IPS-NIHi7 (cell line): ENCODE data around the gene PLCB4.

Source experiments
- DNase-seq: peaks from one replicate; pipeline ENCODE4 v3.0.0; 2012; ENCODE audit warnings: mixed read lengths; ENCODE audit errors: extremely low spot score

The PLCB4 gene

DNA sequence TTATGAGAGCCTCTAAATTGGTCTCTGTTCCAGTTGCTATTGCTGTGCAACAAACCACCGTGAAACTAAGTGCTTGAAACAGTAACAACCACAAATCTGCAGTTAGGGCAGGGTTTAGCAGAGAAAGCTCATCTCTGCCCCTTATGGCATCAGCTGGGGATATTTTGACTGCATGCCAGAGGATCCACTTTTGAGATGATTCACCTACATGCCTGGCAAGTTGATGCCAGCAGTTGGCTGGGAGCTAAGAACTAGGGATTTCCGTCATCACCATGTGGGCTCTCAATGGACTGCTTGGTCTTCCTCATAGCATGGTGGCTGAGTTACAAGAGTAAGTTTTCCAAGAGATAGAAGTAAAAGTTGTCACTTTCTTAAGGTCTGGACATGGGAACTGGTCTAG, 35.1 kb downstream of the PLCB4 start:
- no peak for DNase-seq

DNA sequence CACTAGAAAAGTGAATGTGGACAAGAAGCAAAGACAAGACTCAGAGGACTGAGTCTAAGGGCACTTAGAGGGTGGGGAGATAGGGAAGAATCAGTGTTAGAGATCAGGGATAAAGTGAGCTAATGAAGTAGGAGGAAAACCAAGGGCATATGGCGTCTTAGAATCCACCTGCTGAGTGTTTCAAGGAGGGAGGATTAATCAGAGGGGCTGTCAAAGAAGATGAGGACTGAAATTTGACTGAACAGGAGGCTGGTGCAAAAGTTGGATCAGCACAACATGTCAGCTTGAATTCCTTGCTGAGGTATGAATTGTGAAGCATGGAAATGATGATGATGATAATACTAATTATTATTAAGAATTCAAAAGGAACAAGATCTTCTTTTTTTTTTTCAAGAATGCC, 39.4 kb downstream of the PLCB4 start:
- DNase-seq: no peak

DNA sequence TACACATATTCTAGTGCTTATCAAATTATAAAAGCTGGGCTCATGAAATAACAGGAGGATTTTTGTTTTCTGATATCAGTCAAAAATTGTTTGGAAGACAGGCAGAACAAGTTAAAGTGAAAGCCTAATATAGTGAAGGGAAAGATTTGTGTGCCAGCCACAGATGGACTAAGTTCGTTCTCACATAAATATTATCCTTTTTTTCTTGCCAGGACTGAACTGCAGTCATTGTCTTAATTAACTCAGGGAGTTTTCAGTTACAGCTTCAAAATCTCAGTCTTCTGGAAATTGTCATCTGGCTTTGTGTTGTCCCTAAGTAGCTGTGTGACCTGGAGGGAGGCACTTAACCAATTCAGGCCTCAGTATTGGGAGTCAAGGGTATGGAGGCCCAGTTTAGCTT, 40.7 kb downstream of the PLCB4 start:
- no peak for DNase-seq

DNA sequence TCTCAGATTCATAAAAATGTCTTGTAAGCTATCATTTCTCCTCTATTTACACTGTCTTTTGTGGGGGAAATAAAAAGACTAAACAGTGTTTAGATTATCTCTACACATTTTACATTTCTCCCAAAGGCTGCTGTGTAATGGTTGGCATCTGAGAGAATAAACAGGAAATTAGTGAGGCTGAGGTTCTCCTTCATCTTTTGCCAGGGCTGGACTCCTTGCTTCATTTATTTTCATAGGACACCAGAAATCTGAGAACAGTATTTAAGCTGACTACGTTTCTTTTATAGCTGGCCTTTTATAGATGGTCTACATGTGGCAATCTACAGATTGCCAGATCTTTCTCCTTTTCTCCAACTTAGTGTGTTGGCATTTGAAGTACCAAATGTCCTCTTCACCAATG, 41.5 kb downstream of the PLCB4 start:
- no peak for DNase-seq

DNA sequence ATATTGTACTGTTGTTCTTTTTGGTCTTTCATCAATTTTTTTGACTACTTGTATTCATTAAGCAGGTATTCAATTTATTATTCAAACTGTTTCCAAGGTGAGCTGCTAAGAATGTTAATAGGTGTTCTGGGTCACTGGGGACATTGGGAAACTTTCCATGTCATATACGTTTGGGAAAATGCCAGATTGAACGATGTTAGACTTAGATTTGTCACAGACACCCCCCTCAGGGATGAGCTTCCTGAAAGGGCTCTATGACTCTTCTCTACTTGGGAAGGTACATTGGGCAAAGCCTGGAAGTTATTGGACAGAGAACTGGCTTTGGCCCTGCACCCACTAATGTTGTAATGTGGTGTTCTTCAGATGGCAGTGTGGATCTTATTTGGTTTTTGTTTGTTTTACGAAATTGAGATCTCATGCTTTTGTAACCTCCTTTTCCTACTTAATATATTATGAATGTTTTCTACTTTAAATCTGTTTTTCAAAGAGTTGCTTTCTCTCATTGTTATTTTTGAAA, 42.1 kb downstream of the PLCB4 start:
- DNase-seq: no peak

DNA sequence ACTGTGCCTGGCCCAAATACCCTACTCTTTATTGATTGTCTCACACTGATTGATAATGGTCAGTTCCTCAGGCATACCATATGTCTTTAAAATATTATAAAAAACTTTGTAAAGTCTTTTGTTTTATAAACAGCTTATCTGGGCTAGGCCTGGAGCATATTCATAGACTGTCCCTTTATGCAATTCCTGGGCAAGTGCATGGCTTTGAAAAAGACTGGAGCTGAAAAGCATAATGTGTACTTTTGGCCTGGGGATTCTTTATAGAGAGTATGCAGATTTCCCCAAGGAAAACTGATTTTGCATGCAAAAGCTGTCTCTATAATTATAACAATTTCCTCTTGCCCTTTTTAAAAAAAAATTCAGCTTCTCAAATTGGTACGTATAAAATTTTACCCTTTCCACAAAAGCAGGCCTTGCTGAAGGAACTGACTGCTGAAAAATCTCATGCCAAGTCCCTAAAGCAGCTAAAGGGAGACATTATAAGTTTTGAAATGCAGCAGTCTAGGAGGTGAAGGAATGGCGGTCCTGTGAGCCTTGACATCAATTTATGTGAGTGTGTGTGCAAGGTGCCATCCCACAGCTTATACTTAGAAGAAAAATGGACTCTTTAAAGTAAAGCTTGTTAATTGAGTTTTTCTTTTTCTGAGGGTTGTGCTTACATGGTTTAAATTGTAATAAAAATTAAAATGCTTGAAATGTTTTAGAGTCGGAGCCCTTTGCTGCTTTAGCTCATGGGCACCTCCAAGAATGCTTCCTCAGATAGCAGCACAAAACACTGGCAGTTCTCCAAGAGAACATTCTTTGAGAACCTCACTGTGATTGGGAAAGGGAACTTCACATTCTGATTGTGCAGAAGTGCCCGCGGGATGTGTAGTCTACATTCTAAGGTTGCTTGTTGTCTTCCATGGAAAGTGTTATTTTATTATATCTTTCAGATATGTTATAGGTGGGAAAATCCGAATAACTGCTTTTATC, 43.9 kb downstream of the PLCB4 start:
- no peak for DNase-seq

DNA sequence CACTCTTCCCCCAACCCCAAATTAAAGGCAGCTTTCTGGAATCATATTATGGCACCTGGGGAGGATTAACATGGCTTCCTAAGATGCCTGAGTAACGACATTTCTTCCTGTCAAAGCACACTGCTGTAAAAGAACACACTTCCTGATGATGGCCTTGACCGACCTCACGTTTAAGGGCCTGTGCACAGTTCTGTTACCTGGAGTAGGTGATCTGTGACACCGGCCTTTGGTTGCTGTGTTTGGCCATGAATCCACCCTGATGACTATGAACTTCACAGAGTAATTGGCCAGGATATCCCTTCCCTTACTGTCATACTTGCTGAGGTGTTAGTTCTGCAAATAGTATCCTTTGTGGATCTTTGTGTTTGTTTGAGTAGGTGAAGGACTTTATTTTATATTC, 45.8 kb downstream of the PLCB4 start:
- no peak for DNase-seq

DNA sequence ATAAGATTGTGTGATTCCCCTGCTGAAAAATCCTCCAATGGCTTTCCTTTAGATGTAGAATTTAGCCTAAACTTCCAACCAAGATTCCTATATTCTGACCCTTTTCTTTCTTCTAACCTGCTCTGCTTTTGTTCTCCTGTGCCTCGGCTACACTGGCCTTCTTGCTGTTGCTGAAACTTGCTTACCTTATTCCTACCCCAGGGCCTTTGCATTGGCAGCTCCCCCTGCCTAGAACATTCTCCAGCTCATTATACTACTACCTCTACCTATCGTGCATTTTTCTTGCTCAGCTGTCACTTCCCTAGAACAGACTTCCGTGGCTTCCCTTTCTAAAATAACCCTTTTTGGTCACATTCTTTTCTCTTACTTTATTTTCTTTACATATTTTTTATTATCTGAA, 48.7 kb downstream of the PLCB4 start:
- no peak for DNase-seq

DNA sequence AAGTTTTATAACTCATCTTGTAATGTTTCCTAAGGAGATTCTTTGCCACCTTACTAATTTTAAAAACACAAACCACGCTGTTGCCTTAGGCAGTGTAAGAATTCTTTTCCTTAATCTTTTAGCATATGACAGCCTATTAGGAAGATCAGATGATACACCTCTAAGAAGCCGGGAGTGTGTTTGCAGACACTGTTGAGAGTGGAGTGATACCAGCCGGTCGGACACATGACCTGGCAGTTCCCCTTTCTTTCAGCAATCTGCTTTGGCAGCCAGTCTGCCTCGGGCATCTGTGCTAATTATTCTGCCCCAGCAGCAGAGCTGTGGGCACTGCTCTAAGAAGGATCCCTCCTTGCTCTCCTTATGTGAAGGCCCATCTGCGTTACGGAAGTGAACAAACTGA, 50.9 kb downstream of the PLCB4 start:
- DNase-seq: no peak

DNA sequence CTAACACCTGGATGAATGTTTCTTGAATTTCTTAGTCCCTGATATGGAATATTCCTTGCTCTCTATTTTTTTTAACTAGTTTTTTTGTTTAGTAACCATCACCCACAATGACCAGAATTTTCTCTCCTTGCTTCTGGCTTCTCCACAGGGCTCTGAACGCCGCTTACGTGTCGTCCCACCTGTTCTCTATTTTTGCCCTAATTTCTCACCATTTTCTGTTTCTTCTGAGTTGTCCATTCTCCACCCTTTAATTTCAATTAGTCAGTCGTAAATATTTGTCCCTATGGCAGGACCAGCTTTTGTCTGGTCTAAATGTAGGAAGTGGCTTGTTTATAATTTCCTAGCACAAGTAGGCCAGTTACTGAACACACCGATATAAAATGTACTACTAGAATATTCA, 52.3 kb downstream of the PLCB4 start:
- DNase-seq: no peak

DNA sequence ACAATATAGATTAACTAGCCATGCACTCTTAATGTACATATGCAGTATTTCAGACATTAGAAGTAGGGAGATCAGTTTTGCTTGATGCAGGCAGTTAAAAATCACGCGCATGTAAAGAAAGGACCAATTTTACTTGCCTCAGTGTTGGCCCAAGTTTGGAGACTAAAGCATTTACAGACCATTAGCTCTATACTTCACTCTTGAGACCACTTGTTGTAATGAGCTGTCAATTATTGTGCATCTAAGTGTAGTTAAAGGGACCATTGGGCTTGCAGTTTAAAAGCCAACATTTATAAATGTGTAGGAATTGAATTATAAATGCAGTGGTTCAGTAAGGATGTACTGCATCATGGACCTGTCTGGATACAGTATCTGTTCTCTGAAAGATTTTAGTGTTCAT, 53.7 kb downstream of the PLCB4 start:
- DNase-seq: no peak

DNA sequence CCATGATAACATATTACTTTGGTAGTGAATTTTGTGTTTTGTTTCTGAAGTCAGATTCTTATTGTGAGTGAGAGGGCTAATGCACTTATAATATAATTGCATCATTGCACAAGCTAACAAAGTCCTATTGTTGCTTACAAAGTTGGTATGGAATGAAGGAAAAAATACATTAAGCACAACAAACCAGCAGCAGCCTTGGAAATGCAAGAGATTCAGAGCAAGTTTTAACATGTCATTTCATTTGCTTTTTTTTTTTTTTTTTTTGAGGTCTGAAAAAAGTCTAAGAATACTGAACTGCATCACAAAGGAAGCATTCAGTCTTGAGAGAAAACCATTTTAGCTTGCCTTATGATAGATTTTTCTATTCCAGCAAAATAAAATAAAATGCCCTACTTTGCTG, 57.6 kb downstream of the PLCB4 start:
- no peak for DNase-seq

DNA sequence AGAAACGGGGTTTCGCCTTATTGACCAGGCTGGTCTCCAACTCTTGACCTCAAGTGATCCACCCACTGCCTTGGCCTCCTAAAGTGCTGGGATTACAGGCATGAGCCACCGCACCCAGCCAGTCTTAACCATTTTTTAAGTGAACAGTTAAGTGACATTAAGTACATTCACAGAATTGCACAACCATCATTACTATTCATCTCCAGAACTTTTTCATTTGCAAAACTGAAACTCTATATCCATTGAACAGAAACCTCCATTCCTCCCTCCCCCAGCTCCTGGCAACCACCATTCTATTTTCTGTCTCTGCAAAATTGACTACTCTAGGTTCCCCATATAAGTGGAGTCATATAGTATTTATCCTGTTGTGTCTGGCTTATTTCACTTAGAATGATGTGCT, 59.7 kb downstream of the PLCB4 start:
- no peak for DNase-seq

DNA sequence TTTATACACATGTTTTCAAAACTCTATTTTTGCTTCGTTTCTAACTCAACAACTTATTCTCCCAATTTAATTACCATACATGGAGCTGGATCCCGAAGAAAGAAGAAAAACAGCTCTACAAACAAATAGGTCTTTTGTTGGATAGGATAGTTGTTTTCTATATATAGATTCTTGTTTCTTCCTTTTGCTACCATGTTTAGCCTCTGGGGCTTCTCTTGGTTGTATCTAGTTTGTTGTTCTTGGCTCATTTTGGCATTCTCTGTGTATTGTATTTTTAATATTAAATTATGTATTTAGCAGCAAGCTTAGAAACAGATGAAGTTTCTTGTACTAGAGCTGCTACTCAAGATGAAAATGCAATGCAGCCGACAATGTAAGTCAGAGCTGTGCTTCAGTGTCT, 60.9 kb downstream of the PLCB4 start:
- DNase-seq: no peak

DNA sequence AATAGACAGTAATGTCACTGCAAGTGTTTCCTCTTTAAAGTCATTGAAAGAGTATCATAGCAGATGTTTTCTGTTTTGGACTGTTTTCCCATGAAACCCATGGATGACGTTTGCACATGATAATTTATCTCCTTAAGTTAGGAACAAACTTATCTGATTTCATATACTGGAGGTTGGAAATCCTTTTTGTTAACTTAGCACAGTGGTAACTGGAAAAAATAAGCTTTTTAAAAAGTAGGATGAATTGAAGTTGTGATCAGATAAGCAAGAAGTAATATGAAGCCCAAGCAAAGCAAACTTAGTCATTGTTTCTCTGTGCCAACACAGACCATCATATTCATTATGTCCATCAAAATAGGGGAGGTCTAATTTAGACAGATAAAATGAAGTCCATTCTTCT, 61.6 kb downstream of the PLCB4 start:
- no peak for DNase-seq

DNA sequence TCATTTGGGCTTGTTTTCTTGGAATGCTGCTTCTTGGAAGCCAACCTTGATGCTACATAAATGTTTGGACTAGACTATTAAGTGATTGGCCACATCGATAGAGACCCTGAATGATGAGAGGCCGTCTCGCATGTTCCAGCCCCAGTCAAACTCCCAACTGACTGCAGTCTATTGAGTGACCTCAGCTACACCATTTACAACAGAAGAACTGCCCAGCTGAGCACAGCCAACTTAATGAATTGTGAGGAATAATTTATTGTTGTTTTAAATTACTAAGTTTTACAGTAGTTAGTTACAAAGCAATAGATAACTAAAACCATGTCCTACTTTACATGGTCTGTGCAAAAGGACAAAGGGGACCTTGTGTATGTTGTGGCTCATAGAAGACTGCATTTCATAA, 63.0 kb downstream of the PLCB4 start:
- DNase-seq: no peak

DNA sequence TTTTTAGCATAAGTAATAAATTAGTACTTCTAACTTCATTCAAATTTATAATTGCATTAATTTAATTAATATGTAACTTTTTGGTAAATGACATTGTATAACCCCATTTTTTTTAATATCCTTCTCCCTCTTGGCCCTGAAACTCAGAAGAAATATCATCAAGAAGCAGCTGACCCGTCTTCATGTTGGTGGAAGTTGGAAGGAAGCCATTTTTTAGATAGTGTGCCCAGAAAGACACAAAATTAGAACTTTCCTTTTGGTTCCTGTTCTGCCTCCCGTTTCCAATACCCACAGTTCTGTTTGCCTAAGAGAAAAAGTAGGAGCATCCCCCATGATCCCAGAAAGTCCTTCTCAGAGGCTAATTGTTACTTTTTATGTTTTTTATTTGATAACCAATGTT, 65.5 kb downstream of the PLCB4 start:
- no peak for DNase-seq

DNA sequence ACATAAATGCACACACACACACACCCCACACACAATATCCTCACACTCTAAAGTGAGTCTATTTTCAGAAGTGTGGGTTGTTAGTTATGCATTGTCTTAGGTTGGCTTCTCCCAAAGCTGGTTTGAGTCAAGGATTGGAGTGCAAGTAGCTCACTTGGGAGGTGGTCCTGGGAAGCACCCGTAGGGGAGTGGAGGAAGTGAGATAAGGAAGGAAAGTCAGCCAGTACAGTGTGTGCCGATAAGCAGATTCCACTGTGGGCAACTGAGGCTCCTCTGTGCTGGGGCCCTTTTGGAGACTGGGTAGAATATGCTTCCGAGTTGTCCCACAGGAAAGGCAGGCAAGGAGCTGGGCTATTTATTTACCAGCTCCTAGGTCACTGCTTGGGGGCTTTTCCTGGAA, 67.2 kb downstream of the PLCB4 start:
- DNase-seq: no peak

DNA sequence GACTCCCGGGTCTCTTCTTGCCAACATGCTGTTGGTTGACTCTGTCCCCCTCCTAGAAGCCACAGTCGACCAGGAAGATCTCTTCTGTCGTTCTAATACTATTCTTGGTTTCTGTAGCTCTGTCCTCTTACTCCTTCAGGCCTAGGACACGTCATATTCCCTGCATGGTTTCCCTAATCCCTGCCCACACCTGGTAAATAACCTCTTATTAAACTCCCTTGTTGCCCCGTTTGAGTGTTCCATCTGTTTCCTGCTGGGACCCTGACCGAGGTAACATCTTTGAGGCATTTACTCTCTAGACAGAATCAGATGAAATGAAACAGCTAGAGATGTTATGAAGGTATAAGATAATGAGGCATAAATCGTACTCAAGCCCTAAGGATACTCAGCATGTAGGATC, 68.1 kb downstream of the PLCB4 start:
- DNase-seq: no peak

DNA sequence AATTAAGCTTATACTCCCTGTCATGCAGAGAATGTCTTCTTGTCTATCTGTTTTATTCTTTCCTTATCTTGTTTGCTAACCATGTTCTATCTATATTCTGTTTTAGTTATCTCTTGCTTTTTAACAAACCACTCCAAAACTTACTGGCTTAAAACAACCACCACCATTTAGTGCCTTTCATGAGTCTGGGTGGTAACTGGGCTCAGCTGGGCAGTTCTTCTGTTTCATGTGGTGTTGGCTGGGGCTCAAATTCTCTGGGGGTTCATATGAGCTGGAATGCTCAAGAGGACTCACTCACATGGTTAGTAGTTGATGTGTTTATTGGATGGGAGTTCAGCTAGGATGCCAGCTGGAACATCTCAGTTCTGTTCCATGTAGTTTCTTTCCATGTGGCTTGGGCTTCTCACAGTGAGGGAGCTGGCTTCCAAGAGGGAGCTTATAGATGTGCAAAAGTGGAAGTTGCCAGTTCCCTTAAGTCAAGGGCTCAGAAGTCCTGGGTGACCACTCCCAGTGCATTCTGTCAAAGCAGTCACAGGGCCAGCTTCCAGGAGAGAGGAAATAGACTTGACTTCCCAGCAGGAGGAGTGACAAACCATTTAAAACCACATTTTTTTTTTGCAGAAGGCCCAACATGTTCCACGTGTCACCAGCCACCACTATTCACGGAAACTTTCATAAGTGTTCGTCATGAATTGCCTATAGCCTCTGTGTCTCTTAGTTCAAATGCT, 70.4 kb downstream of the PLCB4 start:
- DNase-seq: no peak

DNA sequence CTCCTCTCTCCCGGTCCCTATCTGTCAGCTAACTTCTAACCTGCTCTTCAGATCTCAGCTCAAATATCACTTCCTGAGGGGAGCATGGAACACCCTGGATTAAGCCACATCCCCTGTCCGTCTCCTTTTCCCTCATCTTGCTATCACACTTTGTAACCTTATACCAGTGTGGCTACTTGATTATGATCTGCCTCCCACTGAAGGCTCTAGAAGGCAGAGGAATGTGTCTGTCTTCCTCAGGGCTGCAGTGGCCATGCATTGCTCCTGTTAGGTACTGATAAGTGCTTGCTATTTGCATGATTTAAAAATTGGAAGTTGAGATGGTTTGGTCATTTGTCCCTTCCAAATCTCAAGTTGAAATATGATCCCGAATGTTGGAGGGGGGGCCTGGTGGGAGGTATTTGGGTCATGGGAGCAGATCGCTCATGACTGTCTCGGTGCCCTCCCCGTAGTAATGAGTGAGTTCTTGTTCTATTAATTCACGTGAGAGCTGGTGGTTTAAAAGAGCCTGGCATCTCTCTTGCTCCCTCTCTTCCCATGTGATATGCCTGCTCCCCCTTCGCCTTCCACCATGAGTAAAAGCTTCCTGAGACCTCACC, 71.4 kb downstream of the PLCB4 start:
- DNase-seq: no peak

DNA sequence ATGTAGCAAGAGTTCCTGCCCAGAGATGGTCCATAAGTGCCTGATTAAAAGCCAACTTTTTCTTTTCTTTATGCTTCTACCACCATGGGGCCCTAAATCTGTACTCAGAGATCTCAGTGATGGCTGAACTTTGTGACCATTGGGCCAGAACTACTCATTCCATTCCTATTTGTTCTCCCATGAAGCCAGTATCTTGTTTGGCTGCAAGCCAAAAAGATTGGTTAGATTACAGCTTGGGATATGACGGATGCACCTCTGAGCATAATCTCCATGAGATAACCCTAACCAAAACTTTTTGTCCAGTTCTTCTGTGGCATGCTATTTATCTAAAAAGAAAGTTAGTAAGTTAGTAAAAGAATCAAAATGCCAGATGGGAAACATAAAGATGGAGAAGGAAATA, 72.2 kb downstream of the PLCB4 start:
- DNase-seq: no peak

DNA sequence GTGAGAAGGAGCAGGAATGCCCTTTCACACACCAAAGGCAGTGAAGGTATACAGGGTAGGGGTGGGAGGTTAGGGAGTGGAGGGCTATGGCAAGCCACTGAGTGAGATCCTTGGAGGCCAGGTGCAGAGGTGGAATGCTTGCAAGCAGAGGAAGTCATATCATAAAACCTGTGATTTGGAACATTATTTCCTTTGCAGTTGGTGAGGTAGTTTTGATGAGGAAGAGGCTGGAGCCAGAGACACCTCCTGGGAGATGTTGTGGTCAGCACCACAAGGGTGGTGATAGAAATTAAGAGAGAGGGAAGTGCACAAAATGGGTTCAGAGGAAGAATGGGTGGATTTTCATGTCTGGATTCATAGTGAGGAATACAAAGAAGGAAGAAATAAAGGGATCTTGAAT, 73.0 kb downstream of the PLCB4 start:
- no peak for DNase-seq
